SK-MEL-5 (cell line): ENCODE data around the gene PAQR7. TPM values are rescaled to one million over a fixed set of nuclear protein-coding genes. Genes with fewer than 3 reads are reported as not detected.

Experiments
- DNase-seq: peaks from one replicate; pipeline ENCODE4 v3.0.0-alpha.2; 2016; ENCODE audit warnings: low read depth, low spot score
- in situ Hi-C: cut with HindIII; loops from 2 replicates; pipeline ENCODE4 v1.10.0; 2016; ENCODE audit warnings: low sequenced_read_pairs, high pct_unique_total_duplicates, low pct_unique_long_range_greater_than_20kb
- total RNA-seq: library from RNA; depleted of rRNA; stranded (reverse); fragments of >200 nt; shearing (Covaris generic); gene quantifications from 2 replicates; pipeline ENCODE4 v1.2.3, GENCODE V29; 2014

PAQR7 gene
- total RNA-seq, 1 experiment from 2014 or later: 4.2 TPM

DNA sequence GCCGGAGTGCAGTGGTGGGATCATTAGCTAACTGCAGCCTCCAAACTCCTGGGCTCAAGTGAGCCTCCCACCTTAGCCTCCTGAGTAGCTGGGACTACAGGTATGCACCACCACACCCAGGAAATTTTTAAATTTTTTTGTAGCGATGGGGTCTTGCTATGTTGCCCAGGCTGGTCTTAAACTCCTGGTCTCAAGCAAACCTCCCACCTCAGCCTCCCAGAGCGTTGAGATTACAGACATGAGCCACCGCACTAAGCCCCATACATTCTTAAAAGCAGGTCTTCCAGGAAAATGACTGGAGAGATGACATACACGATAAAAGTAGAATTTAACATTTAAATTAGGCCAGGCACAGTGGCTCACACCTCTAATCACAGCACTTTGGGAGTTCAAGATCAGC is 42.4 kb downstream of the PAQR7 start:
- in situ Hi-C loops: no loop called here

DNA sequence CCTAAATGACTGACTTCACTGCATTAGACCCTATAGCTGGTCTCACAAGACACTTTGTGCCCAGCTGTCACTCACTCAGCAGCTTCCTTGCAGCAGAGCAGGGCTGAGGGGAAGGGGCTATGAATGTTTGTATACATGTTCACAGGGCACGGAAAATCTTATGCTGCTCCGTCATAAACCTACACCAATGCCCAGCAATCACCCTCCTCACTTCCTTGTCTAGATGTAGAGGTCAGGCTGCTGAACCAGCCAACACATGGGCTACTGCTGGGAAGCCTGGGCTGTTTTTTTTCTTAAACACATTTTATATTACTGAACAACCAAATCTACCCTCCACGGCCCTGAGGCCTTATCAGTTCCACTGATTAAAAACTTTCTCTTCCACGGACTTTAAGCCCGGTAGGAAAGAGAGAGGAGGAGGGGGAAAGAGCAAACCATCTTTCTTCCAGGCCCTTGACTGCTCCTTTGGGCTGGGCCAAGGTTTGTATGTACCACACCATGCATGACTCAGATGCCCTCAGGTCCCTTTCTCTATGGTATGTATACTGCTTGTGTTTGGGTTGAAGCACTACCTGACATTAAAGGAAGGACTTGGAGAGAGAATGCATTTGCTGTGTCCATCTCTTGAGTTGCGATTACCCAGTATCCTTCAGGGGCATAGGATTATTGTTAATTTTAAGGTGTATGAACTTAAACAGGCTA is 43.0 kb downstream of the PAQR7 start:
- DNase-seq: no peak
- in situ Hi-C loops: no loop called here

More for the DNA sequence above, 42.4 kb downstream of the PAQR7 start:
- DNase-seq: no peak

DNA sequence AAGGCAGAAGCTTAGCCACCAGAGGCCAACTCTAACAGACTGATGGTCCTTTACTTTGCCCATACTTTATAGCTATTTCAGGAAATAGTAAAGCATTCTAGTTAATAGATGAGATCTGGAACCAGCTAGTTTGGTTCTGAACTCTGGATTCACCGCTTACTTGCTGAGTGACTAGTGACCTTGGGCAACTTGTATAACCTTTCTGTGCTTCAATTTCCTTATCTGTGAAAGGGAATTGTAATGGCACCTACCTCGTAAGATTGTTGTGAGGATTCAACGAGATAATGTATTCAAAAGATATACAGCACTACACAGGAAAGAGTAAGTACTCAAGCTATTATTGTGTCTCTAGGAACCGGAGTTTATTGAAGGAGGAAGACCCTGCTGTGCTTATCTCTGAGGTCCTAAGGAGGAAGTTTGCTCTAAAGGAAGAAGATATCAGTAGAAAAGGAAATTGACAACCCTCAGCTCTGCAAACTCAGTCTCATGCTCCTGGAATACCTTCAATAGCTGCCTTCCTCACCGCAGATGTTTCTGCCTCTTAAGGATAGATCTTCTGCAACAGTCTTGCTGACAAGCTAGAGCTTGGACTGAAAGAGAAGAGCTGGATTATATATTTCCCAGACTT is 43.8 kb downstream of the PAQR7 start:
- in situ Hi-C loops: no loop called here
- no peak for DNase-seq

DNA sequence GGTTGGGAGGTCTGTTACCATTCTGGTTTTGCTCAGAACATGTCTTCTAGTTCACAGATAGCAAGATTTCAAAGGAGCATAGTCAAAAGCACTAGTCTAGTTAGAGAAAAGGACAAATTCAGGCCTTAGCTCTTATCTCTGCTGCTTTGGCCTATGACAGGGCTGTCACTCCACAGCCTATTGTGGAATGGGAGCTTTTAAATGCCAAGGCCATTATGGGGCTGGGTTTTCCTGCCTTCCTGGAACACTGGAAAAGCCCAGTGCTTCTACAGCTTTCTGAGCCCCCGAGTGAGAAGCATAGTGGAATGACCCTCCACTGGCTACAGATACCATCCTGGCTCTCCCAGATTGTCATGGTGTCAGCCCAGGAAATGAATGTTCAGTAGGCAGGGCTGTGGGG is 46.5 kb downstream of the PAQR7 start:
- in situ Hi-C loops: no loop called here

DNA sequence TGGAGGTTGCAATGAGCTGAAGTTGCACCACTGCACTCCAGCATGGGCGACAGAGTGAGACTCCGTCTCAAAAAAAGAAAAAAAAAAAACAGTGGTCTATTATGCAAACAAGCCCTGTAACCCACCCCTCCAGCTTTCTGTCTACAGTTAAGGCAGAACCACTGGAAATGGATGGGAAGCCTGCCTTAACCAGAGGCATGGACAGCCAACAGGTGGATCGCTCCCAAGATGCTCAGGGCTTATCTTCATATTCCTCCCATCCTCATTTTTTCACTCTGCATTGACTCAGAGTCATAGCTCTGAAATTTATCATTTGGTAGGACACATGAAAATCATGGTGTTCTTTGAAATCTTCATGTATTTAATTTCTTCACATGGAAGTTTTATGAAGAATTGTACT is 47.0 kb downstream of the PAQR7 start:
- in situ Hi-C loops: no loop called here
- DNase-seq: no peak

More for the DNA sequence above, 46.5 kb downstream of the PAQR7 start:
- DNase-seq: no peak

DNA sequence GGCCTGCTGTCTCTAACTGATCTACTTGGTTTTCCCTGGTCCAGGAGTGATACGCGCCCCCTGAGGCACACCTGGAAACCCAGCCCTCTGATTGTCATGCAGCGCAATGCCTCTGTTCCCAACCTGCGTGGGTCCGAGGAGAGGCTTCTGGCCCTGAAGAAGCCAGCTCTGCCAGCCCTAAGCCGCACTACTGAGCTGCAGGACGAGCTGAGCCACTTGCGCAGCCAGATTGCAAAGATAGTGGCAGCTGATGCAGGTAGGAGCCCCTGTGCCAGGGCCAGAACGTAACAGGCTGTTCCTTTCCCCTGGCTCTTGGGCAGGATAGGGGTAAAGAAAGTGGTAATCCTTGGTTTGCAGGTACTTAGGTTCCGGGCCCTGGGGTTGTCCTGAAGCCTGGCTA is 48.9 kb downstream of the PAQR7 start:
- no peak for DNase-seq
- in situ Hi-C loops: no loop called here

DNA sequence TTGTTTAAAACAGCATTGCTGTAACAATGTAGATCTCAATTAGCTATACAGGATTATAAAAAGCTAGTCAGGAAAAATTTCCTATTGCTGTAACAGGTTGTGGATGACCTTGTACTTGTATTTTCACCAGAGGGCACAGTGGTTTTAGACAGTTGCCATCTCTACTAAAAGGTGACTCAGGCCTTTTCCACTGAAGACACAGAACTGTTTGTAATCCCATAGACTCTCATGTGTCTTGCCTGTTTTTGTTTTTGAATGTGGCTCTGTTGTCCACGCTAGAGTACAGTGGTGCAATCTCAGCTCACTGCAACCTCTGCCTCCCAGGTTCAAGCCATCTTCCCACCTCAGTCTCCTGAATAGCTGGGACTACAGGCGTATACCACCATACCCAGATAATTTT is 49.9 kb downstream of the PAQR7 start:
- in situ Hi-C loops: no loop called here
- DNase-seq: peak; percentile 79

DNA sequence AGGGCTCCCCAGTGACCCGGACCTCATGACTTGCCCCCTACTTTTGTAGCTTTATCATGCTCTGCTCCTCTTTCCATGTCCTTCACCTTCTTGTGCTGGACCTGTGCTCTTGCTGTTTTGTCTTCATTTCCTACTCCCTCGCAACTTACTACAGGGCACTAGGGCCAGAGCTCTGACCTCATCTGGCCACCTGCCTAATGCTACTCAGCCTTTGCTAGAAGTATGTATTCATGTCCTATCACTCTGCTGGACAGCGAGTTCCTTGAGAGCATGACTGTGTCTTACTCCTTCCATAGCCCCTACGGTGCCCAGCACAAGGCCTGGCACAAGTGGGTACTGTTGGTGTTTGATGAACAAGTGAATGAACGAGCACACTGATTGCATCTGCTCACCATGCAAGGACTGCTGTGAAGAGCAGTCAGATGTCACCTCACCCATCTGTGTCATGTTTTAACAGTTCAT is 53.8 kb downstream of the PAQR7 start:
- no peak for DNase-seq

DNA sequence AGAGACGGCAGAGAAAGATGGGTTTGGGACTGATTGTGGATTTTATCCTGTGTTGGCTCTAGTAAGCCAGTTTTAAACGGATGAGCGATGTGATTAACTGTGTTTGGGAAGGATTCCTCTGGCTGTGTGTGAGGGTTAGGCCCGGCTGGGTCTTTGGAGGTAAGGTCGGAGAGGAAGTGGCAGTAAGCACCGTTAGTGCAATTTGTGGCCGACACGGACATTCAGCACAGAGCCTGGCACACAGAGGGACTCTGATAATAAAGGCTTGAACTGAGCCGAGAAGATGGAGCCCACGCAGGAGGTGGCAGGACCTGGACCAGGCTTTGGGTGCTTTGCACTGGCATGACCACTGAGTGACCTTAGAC is 54.4 kb downstream of the PAQR7 start:
- no peak for DNase-seq
- in situ Hi-C loops: no loop called here

More for the DNA sequence above, 53.8 kb downstream of the PAQR7 start:
- in situ Hi-C loops: no loop called here

DNA sequence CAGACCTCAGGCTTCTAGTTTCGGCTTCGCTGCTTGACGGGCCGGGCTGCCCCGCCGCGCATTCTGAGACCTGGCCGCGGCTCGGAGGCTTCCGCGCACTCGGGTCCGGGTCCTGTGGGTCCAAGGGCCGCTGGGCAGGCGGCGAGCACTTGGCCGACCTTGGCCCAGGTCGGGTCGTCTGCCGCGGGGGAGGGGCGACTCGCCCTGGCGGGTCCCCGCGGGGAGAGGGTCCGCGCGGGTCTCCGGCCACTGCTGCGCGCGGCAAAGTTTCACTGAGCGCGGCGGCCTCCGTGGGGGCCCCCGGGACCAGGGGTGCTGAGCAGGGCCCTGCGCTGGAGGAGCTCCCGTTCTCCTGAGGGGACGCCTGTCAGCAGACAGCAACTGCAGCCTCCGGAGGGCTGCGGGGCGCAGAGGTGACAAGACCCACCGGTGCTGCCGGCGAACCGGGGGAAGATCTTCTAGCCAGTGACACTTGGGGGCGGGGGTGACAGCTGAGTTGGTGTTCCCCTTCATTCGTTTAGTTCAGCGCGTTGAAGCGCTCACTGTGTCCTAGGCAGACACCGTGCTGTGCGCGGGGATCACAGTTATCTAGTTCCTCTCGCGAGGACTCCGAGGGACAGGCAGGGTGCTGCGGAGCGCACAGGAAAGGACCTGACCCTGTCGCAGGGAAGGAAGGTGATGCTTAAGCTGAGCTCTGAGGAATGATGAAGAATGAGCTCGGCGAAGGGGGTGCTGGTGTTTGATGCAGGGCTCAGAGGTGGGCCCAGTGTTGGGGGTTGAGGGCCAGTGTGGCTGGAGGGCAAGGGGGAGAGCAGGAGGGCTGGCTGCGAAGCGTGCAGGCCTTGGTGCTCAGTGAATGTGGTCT is 55.0 kb downstream of the PAQR7 start:
- peak; percentile 37 for DNase-seq
- in situ Hi-C loops: no loop called here

DNA sequence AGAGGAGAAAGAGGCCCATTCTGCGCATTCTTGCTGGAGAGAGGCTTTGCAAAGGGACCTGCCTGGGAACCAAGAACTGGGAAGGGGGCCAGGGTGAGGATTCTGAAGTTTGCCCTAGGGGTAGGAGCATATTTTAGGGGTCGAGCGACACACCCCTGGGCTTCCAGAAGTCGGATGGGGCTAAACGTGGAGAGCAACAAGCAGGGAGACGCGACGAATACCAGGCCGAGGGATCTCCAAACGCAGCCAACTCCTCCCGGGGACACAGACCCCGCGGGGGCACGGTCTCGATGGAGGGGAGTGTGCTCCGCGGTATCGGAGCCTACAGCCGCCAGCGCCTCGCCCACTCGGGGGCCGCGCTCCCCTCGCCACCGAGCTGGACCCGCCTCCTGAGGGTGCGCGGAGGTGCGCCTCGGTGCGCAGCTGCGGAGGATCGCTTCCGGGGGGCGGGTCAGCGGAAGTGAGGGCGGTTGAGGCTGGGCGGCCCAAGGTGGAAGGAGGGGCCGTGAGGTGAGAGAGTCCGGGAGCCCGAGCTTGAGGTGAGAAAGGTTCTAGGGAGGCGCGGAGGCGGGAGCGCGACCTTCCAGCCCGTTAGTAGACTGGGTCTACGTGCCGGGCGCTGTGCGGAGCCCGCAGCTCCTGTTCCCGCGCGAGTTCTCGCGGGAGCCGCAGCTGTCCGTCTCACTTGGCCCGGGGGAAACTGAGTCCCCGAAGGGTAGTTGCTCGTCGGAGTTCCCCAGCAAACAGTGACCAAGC is 55.8 kb downstream of the PAQR7 start, which contains the start of gene MTFR1L:
Gene MTFR1L (plus strand): TSS at position 464 of the 756 bp plus-strand sequence. CDS start 3,151 bp downstream, outside the sequence.
- in situ Hi-C loops: no loop called here
- DNase-seq: peak; percentile 64

DNA sequence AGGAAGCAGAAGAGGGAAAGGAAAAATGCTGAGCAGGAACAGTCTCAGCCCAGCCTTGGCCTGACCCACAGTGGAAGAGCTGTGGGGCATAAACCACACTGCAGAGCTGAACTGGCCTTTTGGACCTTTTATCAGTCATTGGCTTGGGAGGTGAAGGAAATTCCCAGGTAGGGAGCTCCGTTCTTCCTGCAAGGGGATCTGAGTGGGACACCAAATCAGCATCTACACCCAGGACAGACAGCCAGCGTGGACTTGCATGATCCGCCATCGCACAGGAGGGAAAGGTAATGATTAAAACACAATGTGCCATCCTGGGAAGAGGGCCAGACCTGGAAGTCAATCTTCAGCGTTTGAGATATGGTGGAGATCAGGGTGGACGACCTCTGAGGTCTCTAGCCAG is 56.9 kb downstream of the PAQR7 start:
- DNase-seq: no peak
- in situ Hi-C loops: no loop called here

DNA sequence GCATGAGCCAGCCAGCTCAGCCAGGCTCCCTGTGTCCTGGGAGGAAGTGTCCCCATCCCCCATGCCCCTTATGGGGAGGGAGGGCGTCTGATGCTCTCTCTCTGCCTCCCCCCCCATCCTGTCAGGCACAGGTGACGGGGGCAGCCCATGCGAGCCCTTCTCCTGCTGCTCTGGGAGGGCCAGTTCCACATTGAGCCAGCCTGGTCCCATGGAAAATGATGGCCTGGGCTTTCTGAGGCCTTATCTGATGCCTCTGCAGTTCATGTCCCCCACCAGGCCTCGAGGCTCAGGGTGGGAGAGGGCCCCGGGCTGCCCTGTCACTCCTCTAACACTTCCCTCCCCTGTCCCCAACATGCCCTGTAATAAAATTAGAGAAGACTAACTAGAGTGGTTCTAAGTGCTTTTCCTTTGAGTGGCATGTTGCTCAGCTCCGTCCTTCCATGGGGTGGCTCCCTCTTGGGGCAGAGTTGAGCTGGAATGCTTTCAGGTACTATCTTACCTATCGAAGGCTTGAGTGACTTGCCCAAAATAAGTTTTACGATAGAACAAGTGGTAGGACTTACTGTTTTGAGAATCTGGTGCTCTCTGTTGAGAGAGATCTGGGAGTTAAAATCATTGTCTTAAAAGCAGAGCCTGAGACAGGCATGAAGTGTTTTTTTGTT is 57.5 kb downstream of the PAQR7 start:
- in situ Hi-C loops: no loop called here
- DNase-seq: no peak

DNA sequence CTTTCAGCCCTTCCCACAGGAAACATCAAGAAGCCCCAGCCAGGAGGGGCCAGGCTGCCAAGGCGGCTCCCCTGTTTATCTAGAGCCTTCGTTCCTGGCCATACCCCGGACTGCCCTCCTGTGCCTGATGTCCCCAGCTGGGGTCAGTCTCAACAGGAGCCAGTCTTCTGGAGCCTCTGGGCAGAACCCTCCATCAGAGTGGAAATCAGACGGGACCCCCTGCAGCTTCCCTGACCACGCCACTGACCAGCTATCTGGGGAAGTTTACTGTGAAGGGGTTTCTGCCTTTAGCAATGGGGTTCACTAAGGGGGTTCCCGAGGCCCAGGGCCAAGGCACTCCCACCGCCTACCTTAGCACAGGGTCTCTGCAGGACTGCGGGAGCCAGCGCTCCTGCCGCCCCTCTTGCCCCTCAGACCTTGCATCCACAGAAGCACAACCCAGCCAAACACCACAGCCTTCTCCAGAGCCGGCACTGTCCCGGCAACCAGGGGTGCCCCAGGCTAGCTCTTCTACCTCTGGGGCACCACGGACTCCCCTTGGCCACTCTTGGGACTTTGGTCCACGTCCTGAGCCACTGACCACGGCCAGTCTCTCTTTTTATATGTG is 59.3 kb downstream of the PAQR7 start:
- DNase-seq: no peak
- in situ Hi-C loops: no loop called here

DNA sequence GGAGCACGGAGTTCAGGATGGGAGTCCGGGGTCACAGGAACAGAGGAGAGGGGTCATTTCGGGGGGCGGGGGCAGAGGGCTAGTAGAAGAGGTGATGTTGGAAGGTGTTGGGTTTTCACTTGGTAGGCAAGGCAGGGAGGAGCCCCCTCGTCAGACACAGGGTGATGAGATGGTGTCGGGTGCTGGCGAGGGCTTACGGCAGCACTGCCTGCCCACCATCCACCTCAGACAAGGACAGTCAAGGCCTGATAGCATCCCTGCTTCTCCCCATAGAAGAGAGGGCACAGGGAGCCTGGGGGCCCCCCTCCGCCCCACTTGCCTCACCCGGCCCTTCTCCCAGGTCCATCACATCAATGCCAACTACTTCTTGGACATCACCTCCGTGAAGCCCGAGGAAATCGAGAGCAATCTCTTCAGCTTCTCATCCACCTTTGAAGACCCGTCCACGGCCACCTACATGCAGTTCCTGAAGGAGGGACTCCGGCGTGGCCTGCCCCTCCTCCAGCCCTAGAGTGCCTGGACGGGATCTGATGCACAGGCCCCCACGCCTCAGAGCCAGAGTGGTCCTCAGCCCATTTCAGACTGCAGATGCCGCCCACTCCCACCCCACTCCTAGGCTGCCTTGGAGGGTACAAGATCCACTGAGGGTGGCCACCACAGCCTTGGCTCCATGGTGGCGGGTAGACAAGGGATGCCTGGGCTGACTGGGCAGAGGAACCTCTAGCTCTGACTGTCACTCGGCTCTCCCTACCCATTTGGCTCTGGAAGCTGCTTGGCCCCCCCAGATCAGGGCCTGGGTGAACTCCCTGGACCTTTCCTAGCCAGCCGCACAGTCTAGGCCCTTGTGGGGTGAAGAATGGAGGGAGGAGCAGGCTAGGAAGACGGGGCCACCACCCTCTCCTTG is 60.0 kb downstream of the PAQR7 start:
- DNase-seq: no peak
- in situ Hi-C loops: no loop called here

DNA sequence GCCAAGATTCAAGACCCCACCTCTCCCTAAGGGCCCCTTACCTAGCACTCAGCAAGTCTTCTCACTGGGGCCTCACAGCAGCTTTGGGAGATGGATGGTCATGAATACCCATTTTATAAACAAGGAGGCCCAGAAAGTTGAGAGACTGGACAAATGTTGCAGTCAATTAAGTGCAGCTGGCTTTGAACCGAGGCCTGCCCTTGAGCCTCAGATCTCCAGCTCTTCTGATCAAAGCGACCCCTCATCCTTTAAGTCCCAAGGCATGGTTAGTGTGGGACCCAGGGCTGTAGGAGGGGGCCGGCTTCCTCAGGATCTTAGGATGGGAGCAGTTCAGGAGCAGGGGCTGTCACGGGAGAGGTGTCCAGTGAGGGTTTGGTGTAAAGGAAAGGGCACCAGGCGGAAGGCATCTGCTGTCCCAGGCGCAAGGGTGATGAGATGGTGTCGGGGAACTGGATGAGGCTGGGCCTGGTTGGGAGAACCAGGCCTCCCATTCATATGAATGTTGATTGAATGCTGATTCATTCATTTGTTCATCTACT is 60.9 kb downstream of the PAQR7 start:
- in situ Hi-C loops: no loop called here

More for the DNA sequence above, 60.9 kb downstream of the PAQR7 start:
- no peak for DNase-seq
